Adrenal gland (tissue), 5 donors: ENCODE data around the gene COL16A1.
A peak's percentile ranks its signal among the peaks of the same experiment; 100 is the strongest.

Experiments used
- CTCF ChIP-seq, 6 experiments: fragments of 450-650 bp in 4 of 6; fragments of 200-600 bp in 2 of 6; sonication (generic) in 1 of 6; IDR thresholded peaks; 1 replicate in 5 of 6; 2 replicates in 1 of 6; pipeline versions ENCODE4 v1.5.1 to v1.8.0; 2016 to 2021; ENCODE audit warnings: antibody characterized with exemption in 6 of 6, mild to moderate bottlenecking in 2 of 6, moderate library complexity in 1 of 6
- POLR2A ChIP-seq, 2 donors: fragments of 450-650 bp; IDR thresholded peaks; one replicate each; pipeline ENCODE4 v1.6.1; 2017; ENCODE audit warnings: antibody characterized with exemption in 2 of 2, mild to moderate bottlenecking in 2 of 2, moderate library complexity in 1 of 2
- donor health status: DM: no; HTN: no; CAD: no.

- peak; percentile 38 to 76 (median 64) for TF ChIP-seq CTCF (IDR thresholded peaks at IDR 0.05)
- no peak for TF ChIP-seq POLR2A (IDR thresholded peaks at IDR 0.05)
These were observed 85.7 kb downstream of the COL16A1 start for GRCh38 chr1:31617916-31618746.
